ENCODE results near the gene NLRC5.
"Not testable (repeated sequence)": the region's sequence is repeated elsewhere in the genome, so short reads cannot be mapped to it uniquely, and the experiment has no call there.

NLRC5 gene

GRCh38 chr16:56982695-56983094, 6.7 kb upstream of the NLRC5 start:
- DNase-seq (ENCODE audit: low read depth in 2 of 3, low spot score in 2 of 3) = no peak

- DNase-seq (ENCODE audit: low read depth in 2 of 3, low spot score in 2 of 3) = no peak
Measured at GRCh38 chr16:56983211-56983751, 6.1 kb upstream of the NLRC5 start.

GRCh38 chr16:56984639-56985038, 4.7 kb upstream of the NLRC5 start:
- no peak for DNase-seq (ENCODE audit: low read depth in 2 of 3, low spot score in 2 of 3)

GRCh38 chr16:56985288-56985961, 3.9 kb upstream of the NLRC5 start:
- DNase-seq (ENCODE audit: low read depth in 2 of 3, low spot score in 2 of 3) = no peak

GRCh38 chr16:56985962-56986360, 3.4 kb upstream of the NLRC5 start:
- no peak for DNase-seq (ENCODE audit: low read depth in 2 of 3, low spot score in 2 of 3)

- DNase-seq (ENCODE audit: low read depth in 2 of 3, low spot score in 2 of 3) = no peak
Measured at GRCh38 chr16:56986361-56986760, 3.0 kb upstream of the NLRC5 start.

GRCh38 chr16:56986908-56987307, 2.4 kb upstream of the NLRC5 start:
- not testable (repeated sequence) for DNase-seq (ENCODE audit: low read depth in 2 of 3, low spot score in 2 of 3)

GRCh38 chr16:56987692-56988091, 1.7 kb upstream of the NLRC5 start:
- DNase-seq (ENCODE audit: low read depth in 2 of 3, low spot score in 2 of 3) = no peak

- no peak for DNase-seq (ENCODE audit: low read depth in 2 of 3, low spot score in 2 of 3)
Measured at GRCh38 chr16:56988161-56988947, 1.0 kb upstream of the NLRC5 start.

GRCh38 chr16:56989988-56990387, 631 bp downstream of the NLRC5 start:
- no peak for DNase-seq (ENCODE audit: low read depth in 2 of 3, low spot score in 2 of 3)

GRCh38 chr16:56990407-56991286, 1.3 kb downstream of the NLRC5 start:
- no peak for DNase-seq (ENCODE audit: low read depth in 2 of 3, low spot score in 2 of 3)

- not testable (repeated sequence) for DNase-seq (ENCODE audit: low read depth in 2 of 3, low spot score in 2 of 3)
Measured at GRCh38 chr16:56992431-56992830, 3.1 kb downstream of the NLRC5 start.

- no peak for DNase-seq (ENCODE audit: low read depth in 2 of 3, low spot score in 2 of 3)
Measured at GRCh38 chr16:56993204-56993603, 3.8 kb downstream of the NLRC5 start.

GRCh38 chr16:56994311-56994710, 5.0 kb downstream of the NLRC5 start:
- no peak for DNase-seq (ENCODE audit: low read depth in 2 of 3, low spot score in 2 of 3)

- no peak for DNase-seq (ENCODE audit: low read depth in 2 of 3, low spot score in 2 of 3)
Measured at GRCh38 chr16:56995136-56995805, 5.9 kb downstream of the NLRC5 start.

GRCh38 chr16:56997264-56997663, 7.9 kb downstream of the NLRC5 start:
- no peak for DNase-seq (ENCODE audit: low read depth in 2 of 3, low spot score in 2 of 3)

GRCh38 chr16:56997931-56998330, 8.6 kb downstream of the NLRC5 start:
- DNase-seq (ENCODE audit: low read depth in 2 of 3, low spot score in 2 of 3) = no peak

GRCh38 chr16:56998352-56998751, 9.0 kb downstream of the NLRC5 start:
- DNase-seq (ENCODE audit: low read depth in 2 of 3, low spot score in 2 of 3) = no peak

- DNase-seq (ENCODE audit: low read depth in 2 of 3, low spot score in 2 of 3) = no peak
Measured at GRCh38 chr16:56998861-56999260, 9.5 kb downstream of the NLRC5 start.

GRCh38 chr16:56999409-57000270, 10.3 kb downstream of the NLRC5 start:
- DNase-seq (ENCODE audit: low read depth in 2 of 3, low spot score in 2 of 3) = no peak
